GM13977 (cell line): ENCODE data around the gene TMEM45A.

Experiments
- DNase-seq: peaks from one replicate; pipeline ENCODE4 v3.0.0; 2012; ENCODE audit warnings: low spot score
- CTCF ChIP-seq: IDR thresholded peaks from 2 replicates; pipeline ENCODE4 v1.5.1; 2012; ENCODE audit warnings: mild to moderate bottlenecking, control low read depth; ENCODE audit not compliant: insufficient read depth; ENCODE audit errors: extremely low read depth, missing control alignments
- in situ Hi-C: fragments of 300-500 bp; cut with MboI; formaldehyde crosslinking; loops from one replicate; pipeline ENCODE4 v1.12.0; 2022; ENCODE audit warnings: low sequenced_read_pairs, low pct_unique_long_range_greater_than_20kb, mixed read lengths, inconsistent platforms; ENCODE audit not compliant: unreplicated experiment

TMEM45A gene

GRCh38 chr3:100613721-100614390, 121.4 kb downstream of the TMEM45A start:
- no peak for TF ChIP-seq CTCF
- no peak for DNase-seq
- in situ Hi-C loops, result no loop called here

- DNase-seq, result no peak
- TF ChIP-seq CTCF, result no peak
- in situ Hi-C loops, result no loop called here
Measured at GRCh38 chr3:100614941-100615340, 122.5 kb downstream of the TMEM45A start.

- no peak for DNase-seq
- no peak for TF ChIP-seq CTCF
- in situ Hi-C loops, result no loop called here
Measured at GRCh38 chr3:100615684-100616083, 123.3 kb downstream of the TMEM45A start.

- in situ Hi-C loops, result no loop called here
- no peak for TF ChIP-seq CTCF
- DNase-seq, result no peak
Measured at GRCh38 chr3:100621251-100621650, 128.8 kb downstream of the TMEM45A start.
